GM18861 (cell line): ENCODE results near the gene VWA5B1.
"Not testable (repeated sequence)": the region's sequence is repeated elsewhere in the genome, so short reads cannot be mapped to it uniquely, and the experiment has no call there.

ENCODE experiments used
- ATAC-seq: cut with Tn5 transposase; IDR thresholded peaks from one replicate; pipeline ENCODE4 v1.9.1; 2021; ENCODE audit not compliant: unreplicated experiment

The VWA5B1 gene

GRCh38 chr1:20280341-20280740, 10.3 kb upstream of the VWA5B1 start:
- ATAC-seq: no peak

DNA sequence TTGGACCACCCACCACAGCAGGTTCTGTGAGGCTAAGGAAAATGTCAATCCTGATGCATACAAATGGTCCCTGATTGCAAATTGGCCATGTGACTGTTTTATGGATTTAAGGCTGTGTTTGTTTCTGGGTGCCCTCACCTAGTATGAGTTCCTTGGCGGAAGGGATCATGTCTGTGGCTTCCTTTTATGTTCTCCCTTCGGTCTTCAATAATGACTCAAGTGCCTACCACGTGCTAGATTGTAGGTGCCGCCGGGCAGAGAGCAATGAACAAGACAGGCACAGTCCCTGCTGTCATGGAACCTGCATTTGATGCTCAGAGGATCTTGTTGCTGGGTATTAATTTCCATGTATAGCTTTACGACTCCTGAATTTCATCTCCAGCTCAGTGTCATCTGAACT, 9.8 kb upstream of the VWA5B1 start:
- no peak for ATAC-seq

- no peak for ATAC-seq
Measured at GRCh38 chr1:20281801-20282200, 8.9 kb upstream of the VWA5B1 start.

DNA sequence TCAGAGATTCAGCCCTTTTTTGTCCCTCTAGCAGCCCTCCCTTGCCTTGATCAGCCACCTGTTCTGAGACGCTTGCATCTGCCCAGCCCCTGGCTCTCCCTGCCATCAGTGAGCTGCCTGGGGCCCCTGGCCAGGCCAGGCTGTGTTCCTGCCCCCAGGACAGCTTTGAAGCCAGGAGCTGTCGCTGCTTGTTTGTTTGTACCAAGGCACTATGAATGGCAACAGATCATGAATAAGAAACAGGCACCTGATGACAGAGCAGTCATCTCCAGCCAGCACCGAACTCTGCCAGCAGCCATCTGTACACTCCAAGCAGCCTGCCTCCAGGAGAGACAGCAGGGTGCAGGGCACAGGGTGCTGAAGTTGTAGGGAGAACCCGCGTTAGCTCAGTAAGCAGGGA, 8.1 kb upstream of the VWA5B1 start:
- ATAC-seq: no peak

DNA sequence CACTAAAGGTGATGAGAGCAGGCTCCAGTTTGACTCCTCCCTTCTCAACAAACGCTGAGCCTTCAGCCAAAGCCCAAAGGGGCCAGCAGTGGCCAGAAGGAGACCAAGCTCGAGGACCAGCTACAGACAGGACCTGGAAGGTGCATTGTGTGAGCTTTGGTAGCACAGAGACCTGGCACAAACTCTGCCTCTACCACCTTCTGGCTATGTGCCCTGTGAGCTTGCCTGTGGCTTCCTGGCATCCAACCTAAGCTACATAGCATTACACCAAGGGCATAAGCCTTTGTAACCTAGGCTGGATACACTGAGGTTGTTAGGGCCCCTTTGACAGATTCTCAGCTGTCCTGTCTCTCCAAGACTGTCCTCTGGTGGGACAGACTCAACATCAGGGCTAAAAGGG, 6.6 kb upstream of the VWA5B1 start:
- no peak for ATAC-seq

DNA sequence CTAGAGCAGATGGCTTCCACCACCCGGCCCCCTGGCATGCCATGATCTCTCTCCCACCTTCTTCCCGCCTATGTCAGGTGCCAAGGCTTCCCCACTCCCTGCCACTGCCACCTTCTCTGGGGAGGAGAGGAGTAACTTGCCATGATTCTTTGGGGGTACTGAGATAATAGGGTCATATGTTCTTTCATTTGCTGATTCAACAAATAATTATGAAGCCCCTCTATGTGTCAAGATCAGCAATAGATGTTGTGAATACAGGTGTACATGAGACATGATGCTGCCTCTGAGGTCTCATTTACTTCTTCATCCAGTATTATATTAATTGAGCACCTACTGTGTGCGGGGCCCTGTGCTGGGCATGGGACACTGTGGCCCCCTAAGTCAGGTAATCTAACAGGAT, 6.0 kb upstream of the VWA5B1 start:
- no peak for ATAC-seq

DNA sequence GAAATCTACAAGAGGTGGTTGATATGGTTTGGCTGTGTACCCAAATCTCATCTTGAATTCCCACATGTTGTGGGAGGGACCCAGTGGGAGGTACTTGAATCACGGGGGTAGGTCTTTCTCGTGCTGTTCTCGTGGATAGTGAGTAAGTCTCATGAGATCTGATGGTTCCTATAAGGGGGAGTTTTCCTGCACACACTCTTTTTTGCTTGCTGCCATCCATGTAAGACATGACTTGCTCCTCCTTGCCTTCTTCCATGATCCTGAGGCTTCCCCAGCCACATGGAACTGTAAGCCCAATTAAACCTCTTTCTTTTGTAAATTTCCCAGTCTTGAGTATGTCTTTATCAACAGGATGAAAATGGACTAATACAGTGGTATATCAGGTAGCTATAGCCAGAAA, 5.2 kb upstream of the VWA5B1 start:
- no peak for ATAC-seq

- ATAC-seq: not testable (repeated sequence)
Measured at GRCh38 chr1:20287696-20288095, 3.0 kb upstream of the VWA5B1 start.

GRCh38 chr1:20291645-20292084, 990 bp downstream of the VWA5B1 start:
- ATAC-seq: no peak

DNA sequence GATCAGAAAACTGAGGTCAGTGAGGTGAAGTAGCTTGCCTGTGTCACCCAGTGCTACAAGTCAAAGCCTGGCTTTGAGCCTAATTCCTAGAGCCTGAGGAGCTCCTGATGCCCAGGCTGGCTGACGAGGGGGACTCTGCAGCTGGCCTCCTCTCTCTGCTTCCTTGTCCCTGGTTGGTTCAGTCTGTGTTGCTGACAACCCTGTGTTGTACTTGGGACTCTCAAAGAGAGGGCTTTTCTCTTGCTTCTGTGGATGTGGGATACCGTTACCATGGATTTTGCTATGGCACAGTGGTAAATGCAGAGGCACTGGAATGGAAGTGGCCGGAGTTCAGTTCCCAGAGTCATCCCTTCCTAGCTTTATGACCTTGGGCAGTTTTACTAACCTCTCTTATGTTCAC, 8.0 kb downstream of the VWA5B1 start:
- no peak for ATAC-seq

- ATAC-seq: no peak
Measured at GRCh38 chr1:20301463-20302107, 10.9 kb downstream of the VWA5B1 start.

DNA sequence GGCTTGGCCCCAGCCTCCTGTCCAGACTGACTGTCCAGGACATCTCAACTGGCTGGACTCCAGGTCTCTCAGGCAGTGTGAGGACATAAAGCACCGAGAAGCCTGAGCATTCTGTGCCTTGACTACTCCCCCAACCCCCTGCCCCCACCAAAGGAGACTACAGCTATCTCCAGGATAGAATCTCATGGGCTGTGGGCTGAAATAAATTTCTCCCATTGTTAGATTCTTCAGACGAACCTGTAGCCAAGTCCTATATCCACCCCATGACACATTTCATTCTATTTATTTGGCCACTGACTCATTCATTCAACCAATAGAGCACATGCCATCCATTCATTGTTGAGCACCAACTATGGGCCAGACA, 11.4 kb downstream of the VWA5B1 start:
- no peak for ATAC-seq

GRCh38 chr1:20307026-20307425, 16.4 kb downstream of the VWA5B1 start:
- ATAC-seq: no peak

- no peak for ATAC-seq
Measured at GRCh38 chr1:20308569-20308968, 17.9 kb downstream of the VWA5B1 start.

GRCh38 chr1:20311289-20311688, 20.6 kb downstream of the VWA5B1 start:
- no peak for ATAC-seq

- ATAC-seq: no peak
Measured at GRCh38 chr1:20312310-20312709, 21.6 kb downstream of the VWA5B1 start.

DNA sequence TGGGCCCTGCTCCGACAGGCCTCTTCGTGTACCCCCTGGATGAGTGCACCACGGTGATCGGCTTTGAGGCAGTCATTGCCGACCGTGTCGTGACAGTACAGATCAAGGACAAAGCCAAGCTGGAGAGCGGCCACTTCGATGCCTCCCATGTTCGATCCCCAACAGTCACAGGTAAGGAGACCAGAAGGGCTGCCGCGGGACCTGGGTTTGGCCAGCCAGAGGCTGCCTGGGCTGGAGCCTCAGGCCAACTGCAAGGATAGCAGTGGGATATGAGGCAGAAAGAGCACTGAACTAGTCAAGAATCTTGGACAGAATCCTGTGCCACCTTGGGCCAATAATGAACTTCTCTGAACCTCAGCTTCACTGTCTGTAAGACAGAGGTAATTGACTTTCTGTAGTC, 22.1 kb downstream of the VWA5B1 start:
- ATAC-seq: no peak

GRCh38 chr1:20317471-20317870, 26.8 kb downstream of the VWA5B1 start:
- no peak for ATAC-seq

DNA sequence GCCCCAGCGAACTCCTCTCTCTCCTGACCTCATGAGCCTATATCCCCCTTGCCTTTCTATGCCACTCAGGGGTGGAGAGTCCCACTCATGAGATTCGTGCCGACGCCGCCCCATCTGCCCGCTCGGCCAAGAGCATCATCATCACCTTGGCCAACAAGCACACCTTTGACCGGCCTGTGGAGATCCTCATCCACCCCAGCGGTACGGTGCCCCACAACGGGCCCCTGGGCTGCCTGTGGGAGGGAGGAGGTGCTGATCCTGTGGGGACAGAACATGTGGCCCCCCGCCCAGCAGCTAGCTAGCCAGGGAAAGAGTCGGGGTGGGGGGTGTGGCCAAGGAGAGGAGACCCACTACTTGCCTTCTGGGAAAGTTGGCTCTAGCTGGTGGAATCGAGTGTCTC, 27.8 kb downstream of the VWA5B1 start:
- no peak for ATAC-seq

DNA sequence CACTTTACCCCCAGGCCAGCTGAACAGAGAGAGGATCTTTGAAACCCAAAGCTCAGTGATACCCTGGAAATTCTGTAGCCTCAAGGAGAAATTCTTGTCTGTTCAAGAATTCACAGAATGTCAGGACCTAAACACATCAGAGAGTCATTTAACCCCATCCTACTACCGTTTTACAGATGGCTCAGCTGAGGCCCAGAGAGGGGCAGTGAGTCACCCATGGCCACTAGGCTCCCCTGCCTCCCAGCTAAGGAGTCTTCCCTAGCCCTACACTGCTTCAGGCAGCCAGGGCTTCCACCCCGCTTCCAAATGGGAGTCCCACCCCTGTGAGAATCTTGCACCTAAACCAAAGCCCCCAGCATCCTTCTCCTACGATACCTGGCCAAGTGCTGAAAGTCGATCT, 28.3 kb downstream of the VWA5B1 start:
- no peak for ATAC-seq

DNA sequence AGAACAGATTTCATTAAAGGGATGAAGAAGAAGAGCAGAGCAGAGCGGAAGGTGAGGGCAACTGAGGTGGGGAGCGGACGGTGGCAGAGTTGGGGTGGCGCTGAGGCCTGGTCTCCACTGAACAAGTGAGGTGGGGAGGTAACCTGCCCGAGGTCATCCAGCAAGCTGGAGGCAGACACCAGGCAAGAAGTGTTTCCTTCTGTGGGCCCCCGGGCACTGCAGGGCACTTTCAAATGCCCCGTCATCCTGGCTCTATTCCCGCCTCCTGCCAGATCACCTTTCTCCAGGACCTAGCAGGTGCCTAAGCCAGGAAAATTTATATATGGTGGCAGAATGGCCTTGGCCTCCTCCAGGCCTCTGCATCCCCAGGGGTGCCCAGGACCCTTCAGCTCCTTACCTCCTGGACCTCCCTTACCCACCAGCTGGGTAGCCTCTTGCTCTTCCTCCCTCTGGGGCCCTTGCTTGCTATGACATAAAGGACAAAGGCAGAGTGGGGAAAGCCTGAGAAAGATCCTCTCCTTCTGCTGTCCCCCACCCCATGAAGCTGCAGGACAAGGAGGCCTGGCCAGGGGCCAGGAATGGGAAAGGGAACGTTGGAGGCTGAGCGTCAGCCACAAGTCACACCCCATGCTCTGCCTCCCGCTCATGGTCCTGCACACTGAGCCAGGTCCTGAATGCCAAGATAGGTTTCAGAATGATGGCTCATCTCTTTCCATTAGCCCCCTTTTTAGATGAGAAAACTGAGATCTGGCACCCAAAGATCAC, 29.0 kb downstream of the VWA5B1 start:
- ATAC-seq: no peak

DNA sequence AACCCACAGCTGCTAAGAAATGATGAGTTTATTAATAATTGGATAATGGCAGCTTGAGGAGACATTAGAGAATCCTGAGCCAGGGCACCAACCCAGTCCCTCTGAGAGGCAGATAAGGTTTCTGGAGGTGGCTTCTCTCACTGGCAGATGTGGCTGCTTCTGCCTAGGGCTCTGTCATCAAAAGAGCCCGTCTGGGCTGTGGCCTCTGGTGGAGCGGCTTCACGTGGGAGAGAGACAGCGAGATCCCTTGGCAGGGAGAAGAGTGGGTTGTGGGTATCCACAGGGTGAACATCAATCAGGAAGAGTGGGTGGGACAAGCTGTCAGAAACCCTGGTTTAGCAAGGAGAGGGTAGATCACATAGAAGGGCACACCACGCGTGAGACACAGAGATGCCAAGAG, 30.0 kb downstream of the VWA5B1 start:
- no peak for ATAC-seq

GRCh38 chr1:20321573-20321972, 30.9 kb downstream of the VWA5B1 start:
- no peak for ATAC-seq
